SU-DHL-6 (cell line): ENCODE data around the gene ATP2A1.

Experiments used
- H2AFZ ChIP-seq: fragments of 200-600 bp; sonication (generic); 2 replicates; pipeline ENCODE4 v1.6.1; 2014; ENCODE audit warnings: low read depth, mild to moderate bottlenecking, moderate library complexity, mixed read lengths, antibody characterized with exemption, low read length; ENCODE audit not compliant: severe bottlenecking
- H3F3A ChIP-seq: fragments of 200-600 bp; shearing (Covaris generic); 2 replicates; pipeline ENCODE4 v1.6.0; 2016; ENCODE audit warnings: antibody characterized with exemption, mild to moderate bottlenecking; ENCODE audit not compliant: insufficient read depth
- H3K27ac ChIP-seq: fragments of 200-600 bp; sonication (generic); 2 replicates; pipeline ENCODE4 v1.5.1; 2016; ENCODE audit warnings: low read depth, mild to moderate bottlenecking, low read length, moderate library complexity, mixed read lengths
- H3K27me3 ChIP-seq: fragments of 200-600 bp; sonication (generic), shearing (Covaris generic); 2 replicates; pipeline ENCODE4 v1.6.0; 2014; ENCODE audit warnings: mild to moderate bottlenecking, low read length
- H3K36me3 ChIP-seq: fragments of 200-600 bp; sonication (generic); 2 replicates; pipeline ENCODE4 v1.6.1; 2014; ENCODE audit warnings: mild to moderate bottlenecking, low read length, mixed read lengths
- H3K4me2 ChIP-seq: fragments of 300-600, 200-600 bp; shearing (Covaris generic), sonication (generic); 2 replicates; pipeline ENCODE4 v1.6.0; 2014; ENCODE audit warnings: low read length, low read depth, mild to moderate bottlenecking; ENCODE audit not compliant: poor library complexity, severe bottlenecking
- H3K4me3 ChIP-seq: fragments of 200-600 bp; sonication (generic); 2 replicates; pipeline ENCODE4 v1.5.1; 2014; ENCODE audit warnings: antibody characterized with exemption, low read length, mild to moderate bottlenecking, mixed read lengths; ENCODE audit not compliant: insufficient read depth, poor library complexity, severe bottlenecking
- H3K79me2 ChIP-seq: fragments of 200-600 bp; sonication (generic); 2 replicates; pipeline ENCODE4 v1.6.1; 2014; ENCODE audit warnings: mild to moderate bottlenecking, low read length, moderate library complexity; ENCODE audit not compliant: insufficient read depth
- H3K9ac ChIP-seq: fragments of 200-600 bp; sonication (generic); 2 replicates; pipeline ENCODE4 v1.7.0; 2014; ENCODE audit warnings: mild to moderate bottlenecking, low read length
- H3K9me2 ChIP-seq: fragments of 200-600 bp; sonication (generic); replicated peaks from 2 replicates; pipeline ENCODE4 v1.6.1; 2014; ENCODE audit warnings: low read length; ENCODE audit not compliant: insufficient read depth
- H3K9me3 ChIP-seq: fragments of 200-600 bp; sonication (generic); 2 replicates; pipeline ENCODE4 v1.6.1; 2014; ENCODE audit warnings: low read length, mixed read lengths; ENCODE audit not compliant: insufficient read depth
- H4K20me1 ChIP-seq: fragments of 200-600 bp; sonication (generic); 2 replicates; pipeline ENCODE4 v1.6.1; 2014; ENCODE audit warnings: low read depth, mild to moderate bottlenecking, antibody characterized with exemption, low read length, moderate library complexity, mixed read lengths
- EZH2phosphoT487 ChIP-seq: fragments of 200-600 bp; sonication (generic), shearing (Covaris generic); conservative IDR thresholded peaks from 2 replicates; pipeline ENCODE4 v1.6.1; 2018; ENCODE audit warnings: mild to moderate bottlenecking, antibody characterized with exemption, low read length, moderate library complexity, mixed read lengths
- TF ChIP-seq, protein P1 (sequence below): fragments of 200-600 bp; sonication (generic); IDR thresholded peaks from one replicate; pipeline ENCODE4 v1.5.1; 2017; ENCODE audit warnings: antibody characterized with exemption, mild to moderate bottlenecking, low read length, moderate library complexity; ENCODE audit not compliant: insufficient read depth, poor library complexity, severe bottlenecking

ATP2A1 gene

DNA sequence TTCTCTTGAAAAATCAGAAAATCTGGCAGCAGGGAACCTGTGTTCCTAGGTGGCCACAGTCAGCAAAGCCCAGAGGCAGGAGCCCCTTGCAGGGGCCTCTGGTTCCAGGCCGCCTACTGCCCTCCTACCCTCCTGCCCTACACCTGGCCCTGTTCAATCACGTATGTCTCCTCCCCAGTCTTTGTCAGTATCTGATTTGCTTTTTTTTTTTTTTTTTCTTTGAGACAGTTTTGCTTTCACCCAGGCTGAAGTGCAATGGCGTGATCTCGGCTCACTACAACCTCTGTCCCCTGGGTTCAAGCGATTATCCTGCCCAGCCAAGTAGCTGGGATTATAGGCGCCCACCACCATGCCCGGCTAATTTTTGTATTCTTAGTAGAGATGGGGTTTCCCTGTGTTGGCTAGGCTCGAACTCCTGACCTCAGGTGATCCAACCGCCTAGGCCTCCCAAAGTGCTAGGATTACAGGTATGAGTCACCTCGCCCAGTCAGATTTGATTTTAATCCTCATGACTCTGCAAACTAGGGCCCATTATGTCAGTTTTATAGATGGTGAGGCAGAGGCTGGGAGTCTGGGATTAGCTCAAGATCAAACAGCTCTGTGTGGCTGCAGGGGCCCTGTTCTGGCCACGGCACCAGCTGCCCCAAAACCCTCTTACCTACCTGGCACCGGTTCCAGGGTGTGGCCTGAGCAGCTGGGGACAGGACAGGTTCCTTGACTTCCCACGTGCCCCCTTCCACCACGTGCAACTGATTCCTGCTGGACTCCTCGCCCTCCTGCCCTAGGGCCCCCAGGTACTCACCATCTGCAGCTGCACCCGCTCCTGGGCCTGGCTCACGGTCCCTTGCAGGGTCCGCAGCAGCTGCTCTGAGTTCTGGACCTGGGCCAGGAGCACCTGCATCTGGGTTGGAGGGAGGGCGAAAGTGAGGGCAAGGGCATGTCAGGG, 32.1 kb downstream of the ATP2A1 start:
- Histone ChIP-seq H3K36me3 (no peaks in the 10 kb centered on the region), H3K9me2 (no peaks in the 10 kb centered on the region), H3F3A (no peaks in the 10 kb centered on the region), H3K4me2 (no peak overlapping the region), H3K79me2 (no peaks in the 10 kb centered on the region), H4K20me1 (no peaks in the 10 kb centered on the region), H3K4me3 (no peak overlapping the region), H3K27ac (no peak overlapping the region), H3K9me3 (no peaks in the 10 kb centered on the region), H3K27me3 (no peaks in the 10 kb centered on the region), H3K9ac (no peak overlapping the region), H2AFZ (no peak overlapping the region)
- TF ChIP-seq, protein P1, sequence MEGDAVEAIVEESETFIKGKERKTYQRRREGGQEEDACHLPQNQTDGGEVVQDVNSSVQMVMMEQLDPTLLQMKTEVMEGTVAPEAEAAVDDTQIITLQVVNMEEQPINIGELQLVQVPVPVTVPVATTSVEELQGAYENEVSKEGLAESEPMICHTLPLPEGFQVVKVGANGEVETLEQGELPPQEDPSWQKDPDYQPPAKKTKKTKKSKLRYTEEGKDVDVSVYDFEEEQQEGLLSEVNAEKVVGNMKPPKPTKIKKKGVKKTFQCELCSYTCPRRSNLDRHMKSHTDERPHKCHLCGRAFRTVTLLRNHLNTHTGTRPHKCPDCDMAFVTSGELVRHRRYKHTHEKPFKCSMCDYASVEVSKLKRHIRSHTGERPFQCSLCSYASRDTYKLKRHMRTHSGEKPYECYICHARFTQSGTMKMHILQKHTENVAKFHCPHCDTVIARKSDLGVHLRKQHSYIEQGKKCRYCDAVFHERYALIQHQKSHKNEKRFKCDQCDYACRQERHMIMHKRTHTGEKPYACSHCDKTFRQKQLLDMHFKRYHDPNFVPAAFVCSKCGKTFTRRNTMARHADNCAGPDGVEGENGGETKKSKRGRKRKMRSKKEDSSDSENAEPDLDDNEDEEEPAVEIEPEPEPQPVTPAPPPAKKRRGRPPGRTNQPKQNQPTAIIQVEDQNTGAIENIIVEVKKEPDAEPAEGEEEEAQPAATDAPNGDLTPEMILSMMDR, result no peak
- no peak for TF ChIP-seq EZH2phosphoT487

DNA sequence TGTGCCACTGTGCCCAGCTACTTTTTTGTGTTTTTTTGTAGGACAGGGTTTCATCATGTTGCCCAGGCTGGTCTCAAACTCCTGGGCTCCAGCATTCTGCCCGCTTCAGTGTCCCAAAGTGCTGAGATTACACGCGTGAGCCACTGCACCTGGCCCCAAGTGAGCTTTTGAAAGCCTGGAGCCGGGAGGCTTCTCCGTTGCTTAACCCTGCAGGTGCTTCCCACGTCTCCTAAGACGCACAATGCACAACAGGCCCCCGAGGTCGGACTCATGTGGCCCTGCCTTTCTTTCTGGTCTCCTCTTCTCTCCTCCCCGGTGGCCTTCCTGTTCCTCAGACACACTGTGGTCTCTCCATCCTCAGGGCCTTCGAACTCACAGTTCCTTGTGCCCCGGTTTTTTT, 34.3 kb downstream of the ATP2A1 start:
- no peaks in the 10 kb centered on the region for H3K27me3 ChIP-seq
- H3K9me2 ChIP-seq, result no peaks in the 10 kb centered on the region
- H3K4me2 ChIP-seq, result no peak overlapping the region
- H4K20me1 ChIP-seq, result no peaks in the 10 kb centered on the region
- no peaks in the 10 kb centered on the region for H3F3A ChIP-seq
- no peaks in the 10 kb centered on the region for H3K79me2 ChIP-seq
- H3K36me3 ChIP-seq, result no peaks in the 10 kb centered on the region
- H2AFZ ChIP-seq, result no peak overlapping the region
- no peak for TF ChIP-seq EZH2phosphoT487
- no peak overlapping the region for H3K27ac ChIP-seq
- no peak overlapping the region for H3K4me3 ChIP-seq
- no peak overlapping the region for H3K9ac ChIP-seq
- no peaks in the 10 kb centered on the region for H3K9me3 ChIP-seq

GRCh38 chr16:28913946-28914724, 35.8 kb downstream of the ATP2A1 start:
- Histone ChIP-seq H4K20me1 (no peaks in the 10 kb centered on the region), H3K27ac (no peak overlapping the region), H2AFZ (no peak overlapping the region), H3K36me3 (no peaks in the 10 kb centered on the region), H3K9me2 (no peaks in the 10 kb centered on the region), H3K27me3 (no peaks in the 10 kb centered on the region), H3K79me2 (no peaks in the 10 kb centered on the region), H3K9me3 (no peaks in the 10 kb centered on the region), H3K9ac (no peak overlapping the region), H3K4me3 (no peak overlapping the region), H3K4me2 (no peak overlapping the region), H3F3A (no peaks in the 10 kb centered on the region)
- TF ChIP-seq, protein P1, result no peak
- TF ChIP-seq EZH2phosphoT487, result no peak
